Measurements from ENCODE around the gene TNFAIP8L2. TPM values are rescaled to one million over a fixed set of nuclear protein-coding genes. Genes with fewer than 3 reads are reported as not detected.
"Not testable (repeated sequence)": the region's sequence is repeated elsewhere in the genome, so short reads cannot be mapped to it uniquely, and the experiment has no call there.

TNFAIP8L2 gene
- total RNA-seq, 1 donor from 2014 or later = 9.3 TPM

DNA sequence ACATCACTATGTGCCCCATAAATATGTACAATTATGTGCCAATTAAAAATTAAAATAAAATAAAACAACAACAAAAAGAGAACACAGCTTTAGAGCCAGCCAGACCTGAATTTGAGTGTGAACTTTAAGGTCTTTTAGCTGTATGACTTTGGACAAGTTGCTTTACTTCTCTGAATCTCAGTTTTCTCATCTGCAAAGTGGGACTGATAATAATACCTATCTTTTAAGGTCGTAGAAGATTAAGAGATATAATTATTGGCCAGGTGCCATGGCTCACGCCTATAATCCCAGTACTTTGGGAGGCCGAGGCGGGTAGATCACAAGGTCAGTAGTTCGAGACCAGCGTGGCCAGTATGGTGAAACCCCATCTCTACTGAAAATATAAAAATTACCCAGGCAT, 36.9 kb downstream of the TNFAIP8L2 start:
- CTCF ChIA-PET = interaction anchor here (1.6 kb wide), 1 partner anchor 58 kb away, joined by 4 read pairs; no protein-coding TSS in a partner anchor
- Mint-ChIP-seq H3K27ac (no peak overlapping the region), H3K36me3 (ENCODE audit: low read depth) (peaks cover 8% of the 10 kb centered on the region), H3K4me3 (no peak overlapping the region), H3K4me1 (peaks cover 34% of the 10 kb centered on the region), H3K27me3 (no peaks in the 10 kb centered on the region), H3K9me3 (no peaks in the 10 kb centered on the region)
- intact Hi-C loops (cut with micrococcal nuclease) = loop anchor here (10.0 kb wide), 1 partner anchor 801 kb away; the partner anchor contains the start of gene S100A10
- TF ChIP-seq, protein P1, sequence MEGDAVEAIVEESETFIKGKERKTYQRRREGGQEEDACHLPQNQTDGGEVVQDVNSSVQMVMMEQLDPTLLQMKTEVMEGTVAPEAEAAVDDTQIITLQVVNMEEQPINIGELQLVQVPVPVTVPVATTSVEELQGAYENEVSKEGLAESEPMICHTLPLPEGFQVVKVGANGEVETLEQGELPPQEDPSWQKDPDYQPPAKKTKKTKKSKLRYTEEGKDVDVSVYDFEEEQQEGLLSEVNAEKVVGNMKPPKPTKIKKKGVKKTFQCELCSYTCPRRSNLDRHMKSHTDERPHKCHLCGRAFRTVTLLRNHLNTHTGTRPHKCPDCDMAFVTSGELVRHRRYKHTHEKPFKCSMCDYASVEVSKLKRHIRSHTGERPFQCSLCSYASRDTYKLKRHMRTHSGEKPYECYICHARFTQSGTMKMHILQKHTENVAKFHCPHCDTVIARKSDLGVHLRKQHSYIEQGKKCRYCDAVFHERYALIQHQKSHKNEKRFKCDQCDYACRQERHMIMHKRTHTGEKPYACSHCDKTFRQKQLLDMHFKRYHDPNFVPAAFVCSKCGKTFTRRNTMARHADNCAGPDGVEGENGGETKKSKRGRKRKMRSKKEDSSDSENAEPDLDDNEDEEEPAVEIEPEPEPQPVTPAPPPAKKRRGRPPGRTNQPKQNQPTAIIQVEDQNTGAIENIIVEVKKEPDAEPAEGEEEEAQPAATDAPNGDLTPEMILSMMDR (IDR thresholded peaks at IDR 0.05) = no peak
- DNase-seq (no peak), ATAC-seq (ENCODE audit: low read depth) (no peak)
- POLR2A ChIA-PET = interaction anchor here (0.6 kb wide), 1 partner anchor 89 kb away, joined by 3 read pairs; the partner anchor contains the start of gene ZNF687

- ATAC-seq (ENCODE audit: low read depth) (no peak), DNase-seq (no peak)
- TF ChIP-seq, protein P1 (IDR thresholded peaks at IDR 0.05) = no peak
- CTCF ChIA-PET = interaction anchor here (1.6 kb wide), 1 partner anchor 58 kb away, joined by 4 read pairs; no protein-coding TSS in a partner anchor
- POLR2A ChIA-PET = no interaction called here
- Mint-ChIP-seq H3K9me3 (no peaks in the 10 kb centered on the region), H3K36me3 (ENCODE audit: low read depth) (peaks cover 13% of the 10 kb centered on the region), H3K27ac (no peak overlapping the region), H3K27me3 (no peaks in the 10 kb centered on the region), H3K4me1 (peaks cover 33% of the 10 kb centered on the region), H3K4me3 (no peak overlapping the region)
- intact Hi-C loops (cut with micrococcal nuclease) = loop anchor here (10.0 kb wide), 1 partner anchor 801 kb away; the partner anchor contains the start of gene S100A10
Measured at GRCh38 chr1:151193856-151194255, 37.4 kb downstream of the TNFAIP8L2 start.

DNA sequence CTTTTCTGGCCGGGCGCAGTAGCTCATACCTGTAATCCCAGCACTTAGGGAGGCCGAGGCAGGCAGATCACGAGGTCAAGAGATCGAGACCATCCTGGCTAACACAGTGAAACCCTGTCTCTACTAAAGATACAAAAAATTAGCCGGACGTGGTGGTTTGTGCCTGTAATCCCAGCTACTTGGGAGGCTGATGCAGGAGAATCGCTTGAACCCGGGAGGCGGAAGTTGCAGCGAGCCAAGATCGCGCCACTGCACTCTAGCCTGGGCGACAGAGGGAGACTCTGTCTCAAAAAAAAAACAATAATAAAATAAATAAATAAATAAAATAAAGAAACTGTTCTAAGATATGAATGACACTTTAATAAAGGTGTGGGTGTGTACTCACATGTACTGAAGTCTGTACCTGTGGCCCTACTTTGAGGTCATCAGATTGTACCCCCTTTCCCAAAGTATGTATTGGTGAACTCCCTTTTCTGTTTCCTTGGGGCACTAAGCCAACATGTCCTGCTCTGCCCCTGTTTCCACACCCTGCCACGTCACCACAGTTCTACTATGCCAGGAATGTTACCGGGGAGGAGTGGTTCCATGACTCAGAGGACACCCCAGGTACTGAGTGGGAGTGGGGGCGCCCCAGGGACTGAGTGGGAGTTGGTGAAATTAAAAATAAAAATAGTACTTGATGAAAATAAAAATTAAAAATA, 38.6 kb downstream of the TNFAIP8L2 start:
- intact Hi-C loops (cut with micrococcal nuclease) = loop anchor here (5.0 to 10.0 kb wide), 2 partner anchors 642 to 800 kb away; partner anchors contain the start of genes C2CD4D and S100A10
- H3K4me1 Mint-ChIP-seq = peaks cover 33% of the 10 kb centered on the region
- not testable (repeated sequence) for H3K4me3 Mint-ChIP-seq; H3K27ac Mint-ChIP-seq; H3K27me3 Mint-ChIP-seq; DNase-seq; H3K9me3 Mint-ChIP-seq; ATAC-seq (ENCODE audit: low read depth)
- peaks cover 16% of the 10 kb centered on the region for H3K36me3 Mint-ChIP-seq (ENCODE audit: low read depth)
- POLR2A ChIA-PET = interaction anchor here (0.5 to 0.7 kb wide), 5 partner anchors 25 to 855 kb away, joined by 3 to 10 read pairs (median 3); partner anchors contain the start of gene PSMB4
- CTCF ChIA-PET = interaction anchor here (1.3 to 2.1 kb wide), 3 partner anchors 57 to 146 kb away, joined by 3 to 10 read pairs (median 4); no protein-coding TSS in a partner anchor

GRCh38 chr1:151196292-151196800, 39.9 kb downstream of the TNFAIP8L2 start:
- CTCF ChIA-PET = interaction anchor here (1.1 to 2.1 kb wide), 2 partner anchors 56 to 97 kb away, joined by 3 to 10 read pairs; no protein-coding TSS in a partner anchor
- TF ChIP-seq, protein P1 (IDR thresholded peaks at IDR 0.05) = no peak
- peak; percentile 16 for ATAC-seq (ENCODE audit: low read depth)
- no peak for DNase-seq
- H3K27ac Mint-ChIP-seq = peak overlapping the region; percentile 66
- no peaks in the 10 kb centered on the region for H3K9me3 Mint-ChIP-seq
- intact Hi-C loops (cut with micrococcal nuclease) = loop anchor here (1.0 to 10.0 kb wide), 4 partner anchors 55 to 798 kb away; partner anchors contain the start of genes C2CD4D and S100A10
- peak overlapping the region; percentile 51 for H3K4me3 Mint-ChIP-seq
- H3K4me1 Mint-ChIP-seq = peaks cover 38% of the 10 kb centered on the region
- POLR2A ChIA-PET = interaction anchor here (0.6 to 1.0 kb wide), 4 partner anchors 9 to 202 kb away, joined by 3 to 6 read pairs (median 4); no protein-coding TSS in a partner anchor
- no peaks in the 10 kb centered on the region for H3K27me3 Mint-ChIP-seq
- H3K36me3 Mint-ChIP-seq (ENCODE audit: low read depth) = peaks cover 16% of the 10 kb centered on the region

- DNase-seq (no peak), ATAC-seq (ENCODE audit: low read depth) (no peak)
- H3K4me3 Mint-ChIP-seq = peak overlapping the region; percentile 99
- H3K27me3 Mint-ChIP-seq = no peaks in the 10 kb centered on the region
- H3K9me3 Mint-ChIP-seq = no peaks in the 10 kb centered on the region
- H3K36me3 Mint-ChIP-seq (ENCODE audit: low read depth) = peaks cover 23% of the 10 kb centered on the region
- H3K27ac Mint-ChIP-seq = peak overlapping the region; percentile 98
- TF ChIP-seq, protein P1 (IDR thresholded peaks at IDR 0.05) = no peak
- peaks cover 46% of the 10 kb centered on the region for H3K4me1 Mint-ChIP-seq
- intact Hi-C loops (cut with micrococcal nuclease) = loop anchor here (1.0 to 10.0 kb wide), 9 partner anchors 8 to 797 kb away; partner anchors contain the start of genes ARNT, C2CD4D, PI4KB and PSMB4
- CTCF ChIA-PET = no interaction called here
- POLR2A ChIA-PET = interaction anchor here (0.6 to 1.5 kb wide), 3 partner anchors 26 to 130 kb away, joined by 4 to 6 read pairs (median 4); no protein-coding TSS in a partner anchor
Measured at GRCh38 chr1:151197863-151198253, 41.4 kb downstream of the TNFAIP8L2 start.

All from activated B cell treated with CpG ODN at 0.5 μM for 24 hours (primary cell).